WTC11 (cell line): Measurements from ENCODE around the gene BICD1. TPM values are rescaled to one million over a fixed set of nuclear protein-coding genes. Genes with fewer than 3 reads are reported as not detected.

ENCODE experiments used
- ARID4B ChIP-seq: sonication (generic); formaldehyde crosslinking; IDR thresholded peaks from 2 replicates; pipeline ENCODE4 v1.8.0; 2023; ENCODE audit warnings: missing genetic modification reagents, mild to moderate bottlenecking, borderline replicate concordance
- E2F1 ChIP-seq: sonication (generic); formaldehyde crosslinking; IDR thresholded peaks from 2 replicates; pipeline ENCODE4 v1.8.0; 2022; ENCODE audit warnings: mild to moderate bottlenecking, missing genetic modification reagents
- ESRRA ChIP-seq: sonication (generic); formaldehyde crosslinking; IDR thresholded peaks from 2 replicates; pipeline ENCODE4 v1.8.1; 2022; ENCODE audit warnings: mild to moderate bottlenecking, missing genetic modification reagents, borderline replicate concordance
- FOXJ3 ChIP-seq: sonication (generic); formaldehyde crosslinking; IDR thresholded peaks from 2 replicates; pipeline ENCODE4 v1.9.0; 2021; ENCODE audit warnings: missing genetic modification reagents, mild to moderate bottlenecking, borderline replicate concordance
- FOXP4 ChIP-seq: sonication (generic); formaldehyde crosslinking; IDR thresholded peaks from 2 replicates; pipeline ENCODE4 v1.8.0; 2022; ENCODE audit warnings: mild to moderate bottlenecking, missing genetic modification reagents
- HMGXB4 ChIP-seq: sonication (generic); formaldehyde crosslinking; IDR thresholded peaks from 2 replicates; pipeline ENCODE4 v1.8.1; 2023; ENCODE audit warnings: mild to moderate bottlenecking, moderate library complexity, missing genetic modification reagents
- MAX ChIP-seq: sonication (generic); formaldehyde crosslinking; IDR thresholded peaks from 2 replicates; pipeline ENCODE4 v1.8.0; 2022; ENCODE audit warnings: mild to moderate bottlenecking, missing genetic modification reagents
- MXD4 ChIP-seq: fragments of 250-450 bp; sonication (Bioruptor Pico); IDR thresholded peaks from 2 replicates; pipeline ENCODE4 v1.8.0; 2021; ENCODE audit warnings: mild to moderate bottlenecking, moderate library complexity, borderline replicate concordance
- MYBL2 ChIP-seq: sonication (generic); formaldehyde crosslinking; IDR thresholded peaks from 2 replicates; pipeline ENCODE4 v1.8.1; 2023; ENCODE audit warnings: mild to moderate bottlenecking, moderate library complexity, missing genetic modification reagents
- TEAD1 ChIP-seq: sonication (generic); formaldehyde crosslinking; IDR thresholded peaks from 2 replicates; pipeline ENCODE4 v1.8.0; 2022; ENCODE audit warnings: mild to moderate bottlenecking, missing genetic modification reagents
- ZNF425 ChIP-seq: fragments of 250-450 bp; sonication (Bioruptor Pico); conservative IDR thresholded peaks from 2 replicates; pipeline ENCODE4 v1.9.0; 2021; ENCODE audit warnings: mild to moderate bottlenecking
- total RNA-seq: library from RNA; stranded (reverse); gene quantifications from 3 replicates; pipeline ENCODE4 v1.2.3, GENCODE V29; 2021

Gene BICD1
- total RNA-seq, 1 experiment from 2014 or later = 69.4 TPM

- TF ChIP-seq ZNF425 (CRISPR knock-in tag) (no peak), ESRRA (no peak), E2F1 (CRISPR knock-in tag) (no peak), MYBL2 (CRISPR knock-in tag) (no peak), FOXP4 (CRISPR knock-in tag) (no peak), HMGXB4 (CRISPR knock-in tag) (no peak), FOXJ3 (CRISPR knock-in tag) (no peak), MXD4 (CRISPR knock-in tag) (no peak), ARID4B (CRISPR knock-in tag) (no peak), MAX (no peak), TEAD1 (CRISPR knock-in tag) (no peak)
Measured at GRCh38 chr12:32431025-32431424, 324.4 kb downstream of the BICD1 start (continued).

Other genes with a start within 250 kb of the BICD1 start
- gene RESF1, start 147.4 kb upstream of the BICD1 start, total RNA-seq = 78.1 to 91.4 TPM (median 79.9 TPM) in 3 replicates